Right kidney (tissue), 9 donors: ENCODE results near the gene DGAT2.
"Not testable (repeated sequence)": the region's sequence is repeated elsewhere in the genome, so short reads cannot be mapped to it uniquely, and the experiment has no call there.

Experiments
- DNase-seq: peaks from one replicate; pipeline ENCODE4 v3.0.0-alpha.2; 2016
- long read RNA-seq, 8 donors: transcript quantifications; one replicate each; lab custom pipeline, GENCODE V29; 2026

DGAT2 gene, protein sequence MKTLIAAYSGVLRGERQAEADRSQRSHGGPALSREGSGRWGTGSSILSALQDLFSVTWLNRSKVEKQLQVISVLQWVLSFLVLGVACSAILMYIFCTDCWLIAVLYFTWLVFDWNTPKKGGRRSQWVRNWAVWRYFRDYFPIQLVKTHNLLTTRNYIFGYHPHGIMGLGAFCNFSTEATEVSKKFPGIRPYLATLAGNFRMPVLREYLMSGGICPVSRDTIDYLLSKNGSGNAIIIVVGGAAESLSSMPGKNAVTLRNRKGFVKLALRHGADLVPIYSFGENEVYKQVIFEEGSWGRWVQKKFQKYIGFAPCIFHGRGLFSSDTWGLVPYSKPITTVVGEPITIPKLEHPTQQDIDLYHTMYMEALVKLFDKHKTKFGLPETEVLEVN
- long read RNA-seq, donor 1, full-length matches to known transcripts = 4 of 4 reads
- long read RNA-seq, donor 1, partial matches to known transcripts = 0 of 4 reads
- long read RNA-seq, donor 1, other reads (novel, unspliced or antisense) = 0 of 4 reads
- long read RNA-seq, donor 2, partial matches to known transcripts = 0 of 1 reads
- long read RNA-seq, donor 2, other reads (novel, unspliced or antisense) = 0 of 1 reads
- long read RNA-seq, donor 3, partial matches to known transcripts = 0 of 2 reads
- long read RNA-seq, donor 3, other reads (novel, unspliced or antisense) = 0 of 2 reads
- long read RNA-seq, donor 4, partial matches to known transcripts = 0 of 4 reads
- long read RNA-seq, donor 4, other reads (novel, unspliced or antisense) = 0 of 4 reads
- long read RNA-seq, donor 5, partial matches to known transcripts = 0 of 1 reads
- long read RNA-seq, donor 5, other reads (novel, unspliced or antisense) = 0 of 1 reads
- long read RNA-seq, donor 6, partial matches to known transcripts = 0 of 4 reads
- long read RNA-seq, donor 6, other reads (novel, unspliced or antisense) = 0 of 4 reads
- long read RNA-seq, donor 7, partial matches to known transcripts = 0 of 3 reads
- long read RNA-seq, donor 7, other reads (novel, unspliced or antisense) = 0 of 3 reads
- long read RNA-seq, donor 8, partial matches to known transcripts = 0 of 1 reads
- long read RNA-seq, donor 8, other reads (novel, unspliced or antisense) = 0 of 1 reads

GRCh38 chr11:75768112-75768908 lies at the start of gene DGAT2:
Gene DGAT2 (plus strand): TSS chr11:75768778. CDS start chr11:75768992, 214 bp downstream.
- peak; percentile 91 for DNase-seq

GRCh38 chr11:75719340-75720239 lies 49.0 kb upstream of the DGAT2 start:
- no peak for DNase-seq

GRCh38 chr11:75720639-75721038 lies 47.9 kb upstream of the DGAT2 start:
- no peak for DNase-seq

DNA sequence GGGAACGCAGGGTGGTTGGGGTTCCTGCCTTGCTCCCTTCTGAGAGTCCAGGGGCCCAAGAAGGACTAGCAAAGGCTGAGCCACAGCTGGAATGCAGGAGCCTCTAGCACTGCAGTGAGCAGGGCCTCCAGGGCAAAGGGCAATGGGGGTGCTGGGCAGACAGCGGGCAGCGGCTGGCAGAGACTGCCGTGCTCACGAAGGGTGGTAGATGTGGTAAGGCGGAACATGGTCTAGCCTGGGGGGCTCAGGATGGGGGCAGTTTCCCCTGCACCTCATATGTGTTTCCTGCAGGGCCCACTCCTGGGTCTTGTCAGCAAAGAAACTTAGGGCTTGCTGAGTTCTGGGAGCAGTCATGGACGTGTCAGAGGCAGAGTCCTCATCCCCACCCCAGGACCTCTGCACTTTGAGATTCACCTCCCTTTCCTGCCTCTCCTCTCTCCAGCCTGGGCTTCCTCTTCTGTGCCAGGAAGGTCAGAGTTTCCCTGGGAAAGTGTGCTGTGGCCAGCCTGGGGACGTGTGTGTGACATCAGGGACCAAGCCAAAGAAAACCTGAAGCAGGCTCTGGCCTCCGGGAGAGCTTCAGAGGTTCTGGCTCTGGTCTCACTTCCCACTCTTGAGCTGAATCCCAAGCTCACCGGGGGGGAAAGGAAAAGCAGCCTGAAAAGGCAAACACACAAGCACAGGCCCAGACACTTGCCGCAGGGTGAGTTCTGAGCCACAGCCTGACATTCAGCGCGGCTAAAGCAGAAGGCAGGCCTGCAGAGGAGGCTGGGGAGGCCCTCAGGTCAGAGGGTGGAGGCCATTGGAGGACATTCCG lies 46.5 kb upstream of the DGAT2 start:
- no peak for DNase-seq

DNA sequence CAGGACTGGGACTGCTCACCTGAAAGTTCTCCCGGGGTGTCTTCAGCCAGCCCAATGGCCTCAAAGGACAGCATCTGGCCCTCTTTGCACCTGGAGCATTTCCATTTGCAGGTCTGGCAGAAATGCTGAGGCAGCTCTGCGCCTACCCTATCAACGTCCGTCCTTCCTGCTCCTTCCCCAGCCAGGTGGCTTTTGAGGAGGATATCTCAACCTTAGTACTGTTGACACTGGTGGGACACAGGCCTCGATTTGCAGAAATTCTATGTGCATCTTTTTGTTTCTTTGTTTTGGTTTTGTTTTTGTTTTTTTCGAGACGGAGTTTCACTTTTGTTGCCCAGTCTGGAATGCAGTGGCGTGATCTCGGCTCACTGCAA lies 45.9 kb upstream of the DGAT2 start:
- DNase-seq = no peak

DNA sequence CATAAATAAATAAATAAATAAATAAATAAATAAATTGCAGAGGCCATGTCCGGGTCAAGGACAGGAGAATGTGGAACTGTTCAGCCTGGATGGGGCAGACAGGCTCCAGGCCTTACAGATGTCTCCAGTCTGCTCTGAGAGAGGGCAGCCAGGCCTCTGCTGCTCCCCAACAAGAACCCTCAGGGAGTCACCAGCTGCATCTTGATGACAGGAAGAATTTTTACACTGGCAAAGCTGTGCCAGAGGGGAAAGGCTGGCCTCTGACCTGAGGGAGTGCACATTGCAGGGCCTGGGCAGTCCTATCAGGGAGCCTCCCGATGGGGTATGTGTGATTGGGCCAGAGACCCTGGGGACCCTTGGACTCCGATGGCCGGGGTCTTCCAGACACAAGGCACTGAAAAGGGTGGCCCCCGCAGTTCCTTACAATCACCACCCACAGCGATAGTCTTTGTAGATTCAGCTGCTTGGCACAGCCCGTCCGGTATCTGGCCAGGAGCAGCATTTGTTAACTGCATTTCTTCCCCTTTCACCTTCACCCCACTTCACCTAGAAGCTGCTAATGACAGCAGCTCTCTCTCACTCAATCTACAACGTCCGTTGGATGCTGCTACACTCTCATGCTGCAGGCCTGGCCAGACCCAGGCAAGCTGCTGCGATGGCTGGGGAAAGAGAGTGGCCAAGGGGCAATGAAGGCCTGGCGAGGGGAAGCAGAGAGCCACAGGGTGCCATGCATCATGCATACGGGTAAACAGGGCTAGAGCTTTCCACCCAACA lies 42.8 kb upstream of the DGAT2 start:
- DNase-seq = no peak

- no peak for DNase-seq
These were observed 39.6 kb upstream of the DGAT2 start for GRCh38 chr11:75728992-75729391.

- no peak for DNase-seq
These were observed 37.5 kb upstream of the DGAT2 start for GRCh38 chr11:75731095-75731494.

DNA sequence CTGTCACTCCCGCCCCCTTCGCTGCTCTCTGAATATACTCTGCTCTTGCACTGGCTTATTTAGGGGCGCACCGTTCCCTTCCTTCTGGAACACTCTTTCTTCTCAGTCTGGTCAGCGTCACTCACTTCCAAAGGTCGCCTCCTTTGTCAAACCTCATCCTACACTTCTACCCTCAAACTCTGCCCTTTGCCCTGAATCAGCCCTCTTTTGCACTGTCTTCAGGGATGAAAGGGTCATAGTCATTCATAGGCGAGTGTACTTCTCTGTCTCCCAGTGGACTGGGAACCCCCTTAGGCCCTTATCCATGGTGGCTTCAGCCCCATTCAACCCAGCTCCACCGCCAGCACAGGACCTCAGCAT lies 35.5 kb upstream of the DGAT2 start:
- no peak for DNase-seq

DNA sequence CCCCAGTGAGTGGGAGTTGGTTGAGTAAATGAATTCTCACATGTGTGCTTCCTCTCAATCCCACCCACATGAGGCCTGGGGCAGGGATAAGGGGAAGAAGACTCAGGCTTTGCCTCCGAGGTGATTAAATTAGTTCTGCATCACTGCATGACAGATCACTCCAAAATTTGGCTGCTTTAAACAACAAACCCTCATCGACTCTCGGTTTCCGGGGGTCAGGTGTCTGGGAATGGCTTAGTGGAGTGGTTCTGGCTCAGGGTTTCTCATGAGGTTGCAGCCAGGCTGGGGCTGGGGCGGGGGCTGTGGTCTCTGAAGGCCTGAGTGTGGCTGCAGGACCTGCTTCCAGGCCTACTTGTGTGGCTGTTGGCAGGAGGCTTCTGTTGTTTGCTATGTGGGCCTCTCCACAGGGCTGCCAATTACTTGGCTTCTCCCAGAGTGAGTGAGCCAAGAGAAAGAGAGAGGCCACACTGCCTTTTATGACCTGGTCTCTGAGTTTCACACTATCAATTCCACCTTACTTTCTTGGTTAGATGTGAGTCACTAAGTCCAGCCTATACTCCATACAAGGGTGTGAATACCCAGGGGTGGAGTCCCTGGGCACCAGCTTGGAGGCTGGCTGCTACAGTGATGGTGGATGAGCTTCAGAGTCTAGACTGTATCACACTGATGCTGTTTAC lies 35.0 kb upstream of the DGAT2 start:
- DNase-seq = no peak

DNA sequence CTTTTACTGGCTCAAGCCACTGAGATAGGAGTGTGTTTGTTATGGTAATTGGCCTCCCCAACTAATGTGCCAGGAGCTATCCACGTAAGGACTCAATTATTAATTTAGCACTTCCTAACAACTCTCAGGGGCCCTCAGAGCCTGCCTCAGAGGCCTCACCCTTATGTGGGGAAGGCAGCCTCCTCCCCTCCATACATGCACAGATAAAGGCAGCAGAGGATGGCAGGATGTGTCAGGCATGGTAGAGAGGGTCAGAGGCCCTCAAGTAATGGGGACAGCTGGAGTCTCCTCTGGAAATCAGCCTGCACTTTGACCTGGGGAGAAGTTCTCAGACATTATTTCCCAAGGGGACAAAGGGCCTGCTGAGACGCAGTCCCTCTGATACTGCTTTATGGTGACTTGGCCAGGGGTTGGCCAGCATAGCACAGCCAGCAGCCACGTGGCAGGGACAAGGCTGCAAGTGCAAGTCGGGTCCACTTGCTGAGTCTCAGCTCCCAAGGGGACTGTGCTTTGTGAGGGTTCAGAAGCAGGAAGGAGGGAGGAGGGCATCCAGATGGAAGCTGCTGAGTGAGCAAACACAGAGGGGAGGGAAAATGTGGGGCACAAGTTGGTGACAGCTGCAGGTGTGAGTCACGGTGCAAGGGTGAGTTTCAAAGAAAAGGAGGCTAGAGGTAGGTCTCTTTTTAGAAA lies 33.9 kb upstream of the DGAT2 start:
- DNase-seq = no peak

DNA sequence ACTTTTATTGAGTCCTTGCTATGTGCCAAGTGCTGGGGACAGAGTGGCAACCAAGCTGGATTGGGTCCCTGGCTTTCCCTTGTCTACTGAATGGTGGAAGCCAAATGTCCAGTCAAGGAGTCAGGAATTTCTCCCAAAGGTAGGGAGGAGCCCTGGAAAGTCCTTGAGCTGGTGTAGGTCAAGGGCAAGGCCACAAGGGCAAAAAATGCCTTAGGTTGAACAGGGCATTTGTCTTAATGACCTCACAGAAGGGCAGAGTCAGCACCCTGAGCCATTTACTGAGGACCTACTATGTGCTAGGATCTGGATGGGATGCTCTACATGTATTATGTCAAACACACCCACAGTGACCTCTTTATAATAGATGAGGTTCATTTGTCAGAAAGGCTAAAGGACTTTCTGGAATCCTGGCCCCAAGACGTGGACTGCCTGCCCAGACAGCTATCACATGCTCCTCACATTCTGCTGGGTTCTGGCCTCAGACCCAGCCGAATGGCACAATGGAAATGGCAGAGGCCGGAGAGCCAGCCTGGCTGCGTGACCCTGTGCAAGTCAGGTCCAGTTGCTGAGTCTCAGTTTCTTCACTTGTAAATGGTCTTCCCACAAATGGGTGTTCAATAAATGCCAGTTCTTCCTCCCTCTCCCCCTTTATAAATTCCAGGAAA lies 33.3 kb upstream of the DGAT2 start:
- no peak for DNase-seq

GRCh38 chr11:75737314-75737713 lies 31.3 kb upstream of the DGAT2 start:
- DNase-seq = no peak

DNA sequence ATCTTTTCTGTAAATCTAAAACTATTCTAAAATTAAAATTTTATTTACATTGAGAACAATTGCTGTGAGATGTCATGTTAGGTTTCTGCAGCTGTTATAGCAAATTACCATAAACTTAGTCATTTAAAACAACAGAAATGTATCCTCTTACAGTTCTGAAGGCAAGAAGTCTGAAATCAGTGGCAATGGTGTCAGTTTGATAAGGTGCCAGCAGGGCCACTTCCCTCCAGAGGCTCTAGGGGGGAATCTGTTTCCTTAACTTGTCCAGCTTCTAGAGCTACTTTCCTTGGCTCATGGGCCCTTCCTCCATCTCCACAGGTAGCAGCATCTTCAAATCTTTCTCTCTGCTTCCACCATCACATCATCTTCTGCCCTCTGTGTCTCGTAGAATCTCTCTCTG lies 27.9 kb upstream of the DGAT2 start:
- DNase-seq = no peak

DNA sequence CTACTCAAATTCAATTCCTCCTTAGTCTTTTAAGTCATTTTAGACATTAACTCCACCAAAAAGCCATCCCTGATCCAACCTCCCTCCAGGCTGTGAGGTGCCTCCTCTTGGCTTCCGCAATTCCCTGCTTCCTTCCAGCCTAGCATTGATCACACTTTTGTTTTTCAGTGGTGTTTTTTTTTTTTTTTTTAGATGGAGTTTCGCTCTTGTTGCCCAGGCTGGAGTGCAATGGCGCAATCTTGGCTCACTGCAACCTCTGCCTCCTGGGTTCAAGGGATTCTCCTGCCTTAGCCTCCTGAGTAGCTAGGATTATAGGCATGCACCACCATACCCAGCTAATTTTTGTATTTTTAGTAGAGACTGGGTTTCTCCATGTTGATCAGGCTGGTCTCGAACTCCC lies 25.4 kb upstream of the DGAT2 start:
- DNase-seq = not testable (repeated sequence)

DNA sequence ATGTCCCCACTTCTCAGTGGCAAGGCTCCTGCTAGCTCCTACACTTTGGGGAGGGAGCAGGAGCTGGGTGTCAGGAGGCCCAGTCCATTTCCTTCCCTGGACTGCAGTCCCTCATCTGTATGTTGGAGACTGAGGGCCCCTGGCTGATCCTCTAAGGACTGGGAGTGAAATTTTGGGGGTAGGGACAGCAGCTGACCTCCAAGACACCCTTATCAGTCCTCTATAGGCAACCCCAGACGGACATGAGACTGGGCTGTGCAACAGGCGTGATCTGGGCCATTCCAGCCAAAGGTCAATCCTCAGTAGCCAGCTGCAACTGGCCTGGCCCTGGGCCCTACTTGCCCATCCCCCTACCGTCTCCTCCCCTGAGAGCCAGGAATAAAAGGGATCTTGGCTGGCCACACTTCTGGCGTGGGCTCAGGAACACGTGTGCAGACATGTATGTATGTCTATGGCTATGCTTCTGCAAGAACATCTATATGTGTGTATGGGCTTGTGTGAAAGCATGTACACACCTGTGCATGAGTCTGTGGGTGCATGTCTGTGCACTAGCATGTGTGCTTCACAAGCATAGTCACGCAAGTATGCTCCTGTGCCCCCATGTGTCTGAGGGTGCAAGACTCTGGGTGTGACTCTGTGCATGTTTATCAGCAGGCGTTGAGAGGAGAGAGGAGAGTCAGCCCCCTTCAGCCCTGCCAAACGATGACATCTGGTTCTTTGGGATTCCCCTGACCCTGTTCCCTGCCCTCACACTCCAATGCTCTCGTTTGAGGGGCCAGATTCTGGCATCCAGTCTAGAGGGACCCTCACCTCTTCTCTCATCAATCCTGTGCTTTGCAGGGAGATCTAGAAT lies 24.6 kb upstream of the DGAT2 start:
- DNase-seq = no peak

DNA sequence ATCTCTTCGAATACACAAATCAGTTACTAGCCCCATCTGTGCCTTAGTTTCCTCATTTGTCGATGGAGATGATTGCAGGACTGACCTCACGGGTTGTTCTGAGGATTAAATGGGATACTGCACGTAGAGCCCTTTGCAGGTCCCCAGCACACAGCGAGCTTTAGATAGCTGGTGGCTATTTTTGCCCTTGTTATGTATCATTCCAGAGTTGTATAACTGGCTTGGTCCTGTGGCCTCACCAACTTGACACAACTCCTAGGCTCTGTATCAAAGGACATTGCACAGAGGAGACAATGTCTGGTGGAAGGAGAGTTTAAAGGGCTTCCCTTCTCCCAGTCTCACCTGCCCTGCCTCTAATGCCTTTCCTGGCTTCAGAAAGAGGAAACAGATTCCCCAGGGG lies 22.8 kb upstream of the DGAT2 start:
- DNase-seq = no peak
